DND-41 (cell line): Measurements from ENCODE around the gene RNF152.
A peak's percentile ranks its signal among the peaks of the same experiment; 100 is the strongest.

Experiments used
- ATAC-seq: fragments of 200-7000 bp; cut with Tn5 transposase; 3 replicates; pipeline ENCODE4 v1.9.1; 2021; ENCODE audit warnings: low read depth; ENCODE audit not compliant: insufficient read depth
- DNase-seq: peaks from one replicate; pipeline ENCODE4 v3.0.0-alpha.2; 2020
- H2AFZ ChIP-seq: 2 replicates; pipeline ENCODE4 v1.6.0; 2012; ENCODE audit warnings: low read depth, low read length
- H3K27ac ChIP-seq: 2 replicates; pipeline ENCODE4 v1.5.1; 2012; ENCODE audit warnings: low read length, inconsistent platforms
- H3K27me3 ChIP-seq: fragments of 200-600 bp; sonication (generic); 2 replicates; pipeline ENCODE4 v1.6.0; 2012; ENCODE audit warnings: low read length, mild to moderate bottlenecking, inconsistent platforms; ENCODE audit not compliant: insufficient read depth, poor library complexity
- H3K36me3 ChIP-seq: 2 replicates; pipeline ENCODE4 v1.5.1; 2012; ENCODE audit warnings: low read length, inconsistent platforms; ENCODE audit not compliant: insufficient read depth
- H3K4me1 ChIP-seq: 2 replicates; pipeline ENCODE4 v1.5.1; 2012; ENCODE audit warnings: mild to moderate bottlenecking, low read length; ENCODE audit not compliant: insufficient read depth
- H3K4me2 ChIP-seq: 2 replicates; pipeline ENCODE4 v1.6.0; 2012; ENCODE audit warnings: mild to moderate bottlenecking, moderate library complexity, low read length, inconsistent platforms; ENCODE audit not compliant: insufficient read depth
- H3K4me3 ChIP-seq, 2 experiments: fragments of 200-600 bp in 1 of 2; shearing (Covaris generic) in 1 of 2; 2 replicates each; pipeline ENCODE4 v1.5.1; 2012 to 2016; ENCODE audit warnings: inconsistent platforms in 2 of 2, low read length in 2 of 2, mild to moderate bottlenecking in 2 of 2, low read depth in 1 of 2, moderate library complexity in 1 of 2
- H3K79me2 ChIP-seq: 2 replicates; pipeline ENCODE4 v1.6.0; 2012; ENCODE audit warnings: low read length, inconsistent platforms; ENCODE audit not compliant: insufficient read depth
- H3K9ac ChIP-seq: 2 replicates; pipeline ENCODE4 v1.6.0; 2012; ENCODE audit warnings: low read depth, mild to moderate bottlenecking, inconsistent platforms, low read length, moderate library complexity
- H3K9me3 ChIP-seq: 2 replicates; pipeline ENCODE4 v1.5.1; 2012; ENCODE audit warnings: low read length, moderate library complexity, mild to moderate bottlenecking, inconsistent platforms; ENCODE audit not compliant: insufficient read depth, severe bottlenecking
- H4K20me1 ChIP-seq: 2 replicates; pipeline ENCODE4 v1.6.0; 2012; ENCODE audit warnings: low read length; ENCODE audit not compliant: insufficient read depth
- CTCF ChIP-seq: IDR thresholded peaks from 2 replicates; pipeline ENCODE4 v1.5.1; 2012; ENCODE audit warnings: borderline replicate concordance, low read length, moderate library complexity, mild to moderate bottlenecking; ENCODE audit not compliant: poor library complexity, severe bottlenecking; ENCODE audit errors: extremely low read depth
- EZH2 ChIP-seq: IDR thresholded peaks from 3 replicates; pipeline ENCODE4 v1.6.1; 2012; ENCODE audit warnings: borderline replicate concordance, low read depth, mild to moderate bottlenecking, moderate library complexity, low read length, inconsistent platforms; ENCODE audit not compliant: severe bottlenecking

Gene RNF152

GRCh38 chr18:61896118-61896517, 3.3 kb upstream of the RNF152 start:
- no peak for DNase-seq
- no peak overlapping the region for H3K9ac ChIP-seq
- no peaks in the 10 kb centered on the region for H3K9me3 ChIP-seq
- H2AFZ ChIP-seq: no peak overlapping the region
- peaks cover 3% of the 10 kb centered on the region; the same call in 1 of the 2 replicates for H4K20me1 ChIP-seq
- H3K4me1 ChIP-seq: peaks cover 28% of the 10 kb centered on the region
- H3K27ac ChIP-seq: no peak overlapping the region
- peaks cover 5% of the 10 kb centered on the region for H3K27me3 ChIP-seq
- no peak overlapping the region for H3K4me3 ChIP-seq
- H3K36me3 ChIP-seq: no peaks in the 10 kb centered on the region; the same call in 1 of the 2 replicates
- no peak for TF ChIP-seq EZH2
- TF ChIP-seq CTCF: no peak
- peaks cover 9% of the 10 kb centered on the region; the same call in 1 of the 2 replicates for H3K79me2 ChIP-seq
- no peak for ATAC-seq
- no peak overlapping the region for H3K4me2 ChIP-seq

- TF ChIP-seq CTCF (no peak), EZH2 (no peak)
Measured at GRCh38 chr18:61894751-61895524, 2.1 kb upstream of the RNF152 start.

GRCh38 chr18:61893971-61894750, 1.4 kb upstream of the RNF152 start:
- ATAC-seq: peak; percentile 92
- H2AFZ ChIP-seq: peak overlapping the region; percentile 68
- peaks cover 3% of the 10 kb centered on the region; the same call in 1 of the 2 replicates for H4K20me1 ChIP-seq
- H3K27me3 ChIP-seq: peaks cover 5% of the 10 kb centered on the region
- TF ChIP-seq CTCF: peak; percentile 68
- no peak for TF ChIP-seq EZH2
- peaks cover 31% of the 10 kb centered on the region for H3K4me1 ChIP-seq
- peak overlapping the region; percentile 77 for H3K9ac ChIP-seq
- H3K79me2 ChIP-seq: peaks cover 9% of the 10 kb centered on the region; the same call in 1 of the 2 replicates
- peaks cover 4% of the 10 kb centered on the region for H3K36me3 ChIP-seq
- peak overlapping the region; percentile 91 for H3K4me2 ChIP-seq
- H3K27ac ChIP-seq: peak overlapping the region; percentile 49; the same call in 1 of the 2 replicates
- no peaks in the 10 kb centered on the region for H3K9me3 ChIP-seq
- DNase-seq: peak; percentile 78
- H3K4me3 ChIP-seq: peak overlapping the region; percentile 58 to 77; a peak in 3 of 4 replicates

More at GRCh38 chr18:61894751-61895524, 2.1 kb upstream of the RNF152 start:
- Histone ChIP-seq H3K36me3 (peaks cover 4% of the 10 kb centered on the region), H4K20me1 (peaks cover 3% of the 10 kb centered on the region; the same call in 1 of the 2 replicates), H2AFZ (peak overlapping the region; percentile 68; the same call in 1 of the 2 replicates), H3K27ac (no peak overlapping the region), H3K9me3 (no peaks in the 10 kb centered on the region), H3K4me3 (peak overlapping the region in 1 of 2 experiments; percentile 77; a peak in 3 of 4 replicates), H3K79me2 (peaks cover 9% of the 10 kb centered on the region; the same call in 1 of the 2 replicates), H3K4me2 (peak overlapping the region; percentile 91), H3K4me1 (peaks cover 31% of the 10 kb centered on the region), H3K9ac (peak overlapping the region; percentile 77), H3K27me3 (peaks cover 5% of the 10 kb centered on the region)
- ATAC-seq (no peak), DNase-seq (no peak)
